VCaP (cell line): ENCODE measurements around the gene NAA16.

ENCODE experiments used
- H3K27ac ChIP-seq: fragments of 450-650 bp; 2 replicates; pipeline ENCODE4 v1.5.1; 2017
- TF ChIP-seq, protein P1 (sequence below): fragments of 450-650 bp; conservative IDR thresholded peaks from 2 replicates; pipeline ENCODE4 v1.5.1; 2017; ENCODE audit warnings: mild to moderate bottlenecking, moderate library complexity

The NAA16 gene

DNA sequence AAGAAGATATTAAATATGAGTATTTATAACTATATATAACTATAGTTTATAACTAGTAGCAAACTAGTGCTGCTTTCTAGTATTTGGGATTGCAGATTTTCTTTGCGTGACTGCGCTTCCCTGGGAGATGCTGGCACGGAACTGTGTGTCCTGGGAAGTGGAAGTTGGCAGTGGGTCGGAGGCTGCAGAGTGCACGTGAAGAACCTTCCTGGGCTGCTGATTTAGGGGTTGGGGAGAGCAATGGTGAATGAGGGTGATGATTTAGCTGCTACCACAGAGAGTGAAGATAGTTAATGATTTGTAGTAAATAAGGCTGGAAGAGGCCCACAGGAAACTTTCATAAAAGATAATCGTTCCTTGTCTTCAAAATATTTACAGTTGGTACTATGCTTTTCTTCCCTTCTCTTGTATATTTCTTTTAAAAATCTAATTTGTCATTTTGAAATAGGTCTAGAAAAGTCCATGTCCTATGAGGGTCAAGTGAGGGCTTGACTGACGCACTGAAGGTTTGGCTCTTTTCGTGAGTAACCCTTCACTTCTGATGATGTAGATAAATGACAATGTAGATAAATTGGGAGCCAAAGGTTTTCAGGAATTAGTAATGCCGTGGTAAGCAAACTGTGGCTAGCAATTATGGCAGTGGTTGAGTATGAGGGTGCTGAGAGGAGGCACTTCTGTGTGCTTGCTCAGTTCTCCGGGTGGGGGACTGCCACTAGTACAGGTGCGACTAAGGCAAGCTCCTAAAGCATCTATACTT is 3.0 kb upstream of the NAA16 start:
- H3K27ac ChIP-seq = no peak overlapping the region
- TF ChIP-seq, protein P1, sequence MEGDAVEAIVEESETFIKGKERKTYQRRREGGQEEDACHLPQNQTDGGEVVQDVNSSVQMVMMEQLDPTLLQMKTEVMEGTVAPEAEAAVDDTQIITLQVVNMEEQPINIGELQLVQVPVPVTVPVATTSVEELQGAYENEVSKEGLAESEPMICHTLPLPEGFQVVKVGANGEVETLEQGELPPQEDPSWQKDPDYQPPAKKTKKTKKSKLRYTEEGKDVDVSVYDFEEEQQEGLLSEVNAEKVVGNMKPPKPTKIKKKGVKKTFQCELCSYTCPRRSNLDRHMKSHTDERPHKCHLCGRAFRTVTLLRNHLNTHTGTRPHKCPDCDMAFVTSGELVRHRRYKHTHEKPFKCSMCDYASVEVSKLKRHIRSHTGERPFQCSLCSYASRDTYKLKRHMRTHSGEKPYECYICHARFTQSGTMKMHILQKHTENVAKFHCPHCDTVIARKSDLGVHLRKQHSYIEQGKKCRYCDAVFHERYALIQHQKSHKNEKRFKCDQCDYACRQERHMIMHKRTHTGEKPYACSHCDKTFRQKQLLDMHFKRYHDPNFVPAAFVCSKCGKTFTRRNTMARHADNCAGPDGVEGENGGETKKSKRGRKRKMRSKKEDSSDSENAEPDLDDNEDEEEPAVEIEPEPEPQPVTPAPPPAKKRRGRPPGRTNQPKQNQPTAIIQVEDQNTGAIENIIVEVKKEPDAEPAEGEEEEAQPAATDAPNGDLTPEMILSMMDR = no peak

DNA sequence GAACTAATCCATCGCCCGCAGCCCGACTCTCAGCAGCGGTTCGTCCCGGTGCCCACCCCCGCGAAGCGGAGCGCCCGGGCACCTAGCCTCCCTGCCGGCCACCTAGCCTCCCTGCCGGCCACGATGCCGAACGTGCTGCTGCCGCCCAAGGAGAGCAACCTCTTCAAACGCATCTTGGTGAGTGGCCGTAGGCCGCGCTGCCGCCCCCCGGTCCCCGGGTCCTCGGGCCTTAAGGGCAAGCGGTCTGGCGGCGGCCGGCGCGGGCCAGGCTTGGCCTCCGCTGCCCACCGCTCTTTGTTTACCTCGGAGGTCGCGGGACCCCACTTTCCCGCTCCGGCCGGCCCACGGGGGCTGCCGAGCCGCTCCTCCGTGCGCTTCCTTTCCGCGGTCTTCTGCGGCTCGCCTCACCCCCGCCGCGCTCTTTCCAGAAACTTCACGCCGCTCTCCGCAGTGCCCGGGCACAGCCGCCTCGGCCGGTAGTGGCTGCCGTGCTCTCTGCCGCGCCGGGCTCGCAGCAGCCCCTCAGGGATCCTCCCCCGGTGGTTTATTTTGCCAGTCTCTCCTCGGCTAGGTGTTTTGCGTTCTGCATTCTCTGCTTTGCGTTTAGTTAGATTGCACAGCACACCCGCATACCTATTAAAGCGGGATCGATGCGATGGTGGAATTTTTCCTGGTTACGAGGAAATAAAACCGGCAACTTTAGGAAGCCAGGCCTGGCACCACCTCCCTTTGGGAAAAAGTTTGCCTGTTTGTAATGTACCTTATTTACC is 524 bp downstream of the NAA16 start:
- TF ChIP-seq, protein P1 = no peak; the same call in 1 of the 2 replicates
- peak overlapping the region; percentile 95 for H3K27ac ChIP-seq

DNA sequence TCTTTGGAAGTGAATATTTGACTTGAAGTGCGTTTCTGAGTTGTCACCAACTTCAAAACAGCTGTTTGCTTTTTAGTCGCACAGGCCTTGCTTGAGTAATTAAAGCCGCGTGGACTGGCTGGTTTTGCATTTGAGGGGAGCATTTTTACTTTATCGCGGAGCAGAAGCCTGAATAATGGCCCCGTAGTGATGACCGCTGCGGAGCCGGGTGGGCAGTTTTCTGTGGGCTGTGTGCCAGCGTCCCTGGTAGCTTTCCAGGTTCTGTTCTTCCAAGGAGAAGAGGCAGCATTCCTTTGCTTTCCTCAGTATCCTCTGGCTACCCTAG is 1.1 kb downstream of the NAA16 start:
- H3K27ac ChIP-seq = peak overlapping the region; percentile 95
- TF ChIP-seq, protein P1 = no peak

DNA sequence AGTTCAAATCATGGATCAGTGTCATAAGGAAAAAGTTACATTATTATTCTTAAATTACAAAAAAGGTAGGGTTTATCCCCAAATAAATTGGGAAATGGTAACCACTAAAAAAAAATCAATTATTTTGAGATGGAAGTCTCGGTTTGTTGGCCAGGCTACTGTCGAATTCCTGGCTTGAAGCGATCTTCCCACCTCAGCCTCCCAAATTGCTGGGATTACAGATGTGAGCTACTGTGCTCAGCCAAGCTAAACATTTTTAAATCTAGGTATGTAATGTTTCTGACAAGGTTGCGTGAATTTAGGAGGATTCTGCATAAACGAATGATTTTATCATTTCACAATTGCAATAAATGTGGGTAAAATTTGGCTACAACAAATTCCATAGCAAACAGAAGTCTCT is 2.0 kb downstream of the NAA16 start:
- peak overlapping the region; percentile 95 for H3K27ac ChIP-seq
- TF ChIP-seq, protein P1 = no peak

DNA sequence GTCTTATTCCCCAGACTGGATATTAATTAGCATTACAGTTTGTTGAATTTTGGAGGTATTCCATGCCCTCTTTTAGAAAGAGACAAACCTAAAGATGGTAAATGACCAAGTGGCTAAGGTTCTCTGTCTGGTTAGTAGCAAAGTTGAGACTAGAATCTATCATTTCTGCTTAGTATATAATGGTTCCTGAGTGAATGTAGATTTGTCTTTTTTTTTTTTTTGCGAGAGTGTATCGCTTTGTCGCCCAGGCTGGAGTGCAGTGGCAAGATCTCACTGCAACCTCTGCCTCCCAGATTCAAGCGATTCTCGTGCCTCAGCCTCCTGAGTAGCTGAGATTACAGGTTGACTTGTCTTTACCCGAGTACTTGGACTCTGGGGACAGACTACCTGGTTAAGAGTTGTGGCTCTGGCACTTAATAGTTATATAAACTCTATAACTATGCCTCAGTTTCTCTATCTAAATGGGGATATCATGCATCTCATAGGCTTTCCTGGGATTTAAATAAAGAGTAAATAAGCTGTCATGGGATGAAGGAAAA is 2.7 kb downstream of the NAA16 start:
- TF ChIP-seq, protein P1 = no peak
- peak overlapping the region; percentile 95; the same call in 1 of the 2 replicates for H3K27ac ChIP-seq

DNA sequence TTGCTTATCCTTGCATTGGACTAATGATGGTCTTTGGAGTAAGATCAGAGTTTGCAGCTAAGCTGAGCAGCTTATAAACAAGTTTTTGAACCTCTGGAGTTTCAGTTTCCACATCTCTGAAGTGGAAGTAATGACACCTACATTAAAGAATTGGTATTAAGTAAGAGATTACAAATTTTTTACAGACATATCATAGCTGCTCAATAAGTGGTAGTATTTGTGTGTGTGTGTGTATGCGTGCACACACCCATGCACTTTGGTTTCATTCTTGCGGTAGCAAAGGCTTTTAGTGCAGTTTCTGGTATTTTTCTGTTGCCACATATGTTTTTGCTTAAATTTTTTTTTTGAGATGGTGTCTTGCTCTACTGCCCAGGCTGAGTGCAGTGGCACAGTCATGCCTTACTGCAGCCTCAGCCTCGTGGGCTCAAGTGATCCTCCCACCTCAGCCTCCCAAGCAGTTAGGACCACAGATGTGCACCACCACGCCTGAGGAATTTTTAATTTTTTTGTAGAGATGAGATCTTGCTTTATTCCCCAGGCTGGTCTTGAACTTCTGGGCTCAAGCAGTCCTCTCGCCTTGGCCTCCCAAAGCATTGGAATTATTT is 4.5 kb downstream of the NAA16 start:
- no peak overlapping the region for H3K27ac ChIP-seq

More for the DNA sequence above, 4.5 kb downstream of the NAA16 start:
- TF ChIP-seq, protein P1 = no peak
